Measurements from ENCODE around the gene ATP10B. TPM values are rescaled to one million over a fixed set of nuclear protein-coding genes. Genes with fewer than 3 reads are reported as not detected.

ATP10B gene
- polyA plus RNA-seq, 1 of the 3 experiments (the other 2 are of a cell fraction) = not detected

GRCh38 chr5:160805376-160805775 lies 46.6 kb downstream of the ATP10B start:
- Histone ChIP-seq H3F3A (replicated peaks; ENCODE audit: insufficient read depth) (no peaks in the 10 kb centered on the region), H3K4me1 (ENCODE audit: control insufficient read depth in 1 of 2, insufficient read depth in 2 of 2, low read depth in 1 of 2, low read length in 1 of 2) (no peaks in the 10 kb centered on the region), H3K4me3 (ENCODE audit: low read depth in 2 of 2, low read length in 1 of 2) (no peak overlapping the region), H3K9me2 (no peaks in the 10 kb centered on the region), H3K9ac (no peak overlapping the region), H3K27ac (ENCODE audit: low read depth in 2 of 2, low read length in 1 of 2) (no peak overlapping the region), H3K9me3 (no peaks in the 10 kb centered on the region), H4K20me1 (ENCODE audit: insufficient read depth) (no peaks in the 10 kb centered on the region), H3K4me2 (no peak overlapping the region), H3K79me2 (ENCODE audit: insufficient read depth) (no peaks in the 10 kb centered on the region), H3K36me3 (replicated peaks in 1 of 2; ENCODE audit: control insufficient read depth in 1 of 2, insufficient read depth in 2 of 2, low read length in 1 of 2) (no peaks in the 10 kb centered on the region), H2AFZ (ENCODE audit: low read depth) (no peak overlapping the region), H3K27me3 (ENCODE audit: insufficient read depth) (no peaks in the 10 kb centered on the region)
- no peak for TF ChIP-seq FOSL2 (IDR thresholded peaks at IDR 0.05; ENCODE audit: borderline replicate concordance, low read depth)
- no peak for TF ChIP-seq TCF12 (IDR thresholded peaks at IDR 0.05)
- TF ChIP-seq RFX5 (IDR thresholded peaks at IDR 0.05; ENCODE audit: low read length) = no peak
- no peak for TF ChIP-seq POLR2AphosphoS5 (IDR thresholded peaks at IDR 0.05; ENCODE audit: low read depth, low read length)
- no peak for TF ChIP-seq ZBTB33 (IDR thresholded peaks at IDR 0.05; ENCODE audit: borderline replicate concordance, low read depth)
- TF ChIP-seq GATA2 (CRISPR knock-in tag; IDR thresholded peaks at IDR 0.05) = no peak
- TF ChIP-seq EP300 (IDR thresholded peaks at IDR 0.05; ENCODE audit: borderline replicate concordance in 1 of 2, low read depth in 1 of 2, low read length in 1 of 2) = no peak
- TF ChIP-seq MXI1 (IDR thresholded peaks at IDR 0.05; ENCODE audit: low read depth, low read length) = no peak
- TF ChIP-seq USF2 (IDR thresholded peaks at IDR 0.05; ENCODE audit: borderline replicate concordance, low read depth, low read length) = no peak
- no peak for TF ChIP-seq SIN3A (IDR thresholded peaks at IDR 0.05; ENCODE audit: borderline replicate concordance, low read depth, low read length)
- no peak for TF ChIP-seq NFIC (IDR thresholded peaks at IDR 0.05; ENCODE audit: borderline replicate concordance)
- no peak for TF ChIP-seq IRF3 (IDR thresholded peaks at IDR 0.05; ENCODE audit: low read depth, low read length)
- no peak for TF ChIP-seq MEF2A (IDR thresholded peaks at IDR 0.05; ENCODE audit: borderline replicate concordance, low read depth)
- TF ChIP-seq PBX3 (IDR thresholded peaks at IDR 0.05) = no peak
- no peak for TF ChIP-seq JUND (IDR thresholded peaks at IDR 0.05)
- no peak for TF ChIP-seq NRF1 (IDR thresholded peaks at IDR 0.05; ENCODE audit: low read depth, low read length)
- no peak for TF ChIP-seq MAX (IDR thresholded peaks at IDR 0.05; ENCODE audit: low read depth)
- TF ChIP-seq FOXJ3 (CRISPR knock-in tag; IDR thresholded peaks at IDR 0.05) = no peak
- no peak for TF ChIP-seq CTCF (IDR thresholded peaks at IDR 0.05)
- TF ChIP-seq YY1 (IDR thresholded peaks at IDR 0.05; ENCODE audit: low read depth) = no peak
- no peak for DNase-seq
- WGBS (ENCODE audit: low lambda C conversion rate) = 0% methylated on average over 3 of the region's 6 CpGs
- ChIA-PET POLR2A (no interaction called here), CTCF (no interaction called here)

Measured in SK-N-SH (cell line).